HFF-Myc (cell line): Measurements from ENCODE around the gene HAX1.

Experiments
- DNase-seq: peaks from one replicate; pipeline ENCODE4 v3.0.0-alpha.2; 2011; ENCODE audit warnings: low read depth; ENCODE audit errors: extremely low read depth
- H3K4me3 ChIP-seq: replicated peaks from 2 replicates; pipeline ENCODE4 v1.5.1; 2011; ENCODE audit warnings: low read depth, mild to moderate bottlenecking, control low read depth, low read length
- CTCF ChIP-seq: IDR thresholded peaks from 2 replicates; pipeline ENCODE4 v1.5.1; 2012; ENCODE audit warnings: mild to moderate bottlenecking, low read depth, low read length, control low read depth; ENCODE audit errors: missing control alignments

Gene HAX1

GRCh38 chr1:154237880-154238506 is 34.4 kb upstream of the HAX1 start:
- H3K4me3 ChIP-seq = no peak overlapping the region
- TF ChIP-seq CTCF = no peak
- no peak for DNase-seq

- DNase-seq = no peak
- H3K4me3 ChIP-seq = no peak overlapping the region
- no peak for TF ChIP-seq CTCF
These were observed 32.9 kb upstream of the HAX1 start for GRCh38 chr1:154239491-154239890.

GRCh38 chr1:154240294-154240833 is 32.1 kb upstream of the HAX1 start:
- no peak overlapping the region for H3K4me3 ChIP-seq
- no peak for TF ChIP-seq CTCF
- no peak for DNase-seq

GRCh38 chr1:154241703-154242351 is 30.6 kb upstream of the HAX1 start:
- DNase-seq = no peak
- no peak overlapping the region for H3K4me3 ChIP-seq
- TF ChIP-seq CTCF = no peak

GRCh38 chr1:154253671-154254070 is 18.8 kb upstream of the HAX1 start:
- no peak for TF ChIP-seq CTCF
- no peak for DNase-seq
- H3K4me3 ChIP-seq = no peak overlapping the region

- DNase-seq = no peak
- no peak overlapping the region for H3K4me3 ChIP-seq
- TF ChIP-seq CTCF = no peak
These were observed 15.7 kb upstream of the HAX1 start for GRCh38 chr1:154256686-154257085.

GRCh38 chr1:154258784-154259183 is 13.6 kb upstream of the HAX1 start:
- no peak overlapping the region for H3K4me3 ChIP-seq
- DNase-seq = no peak
- no peak for TF ChIP-seq CTCF
